B cell (primary cell): Measurements from ENCODE around the gene TMSB15C. TPM values are rescaled to one million over a fixed set of nuclear protein-coding genes. Genes with fewer than 3 reads are reported as not detected.

ENCODE experiments used
- ATAC-seq: fragments of 200-7000 bp; cut with Tn5 transposase; one replicate; pipeline ENCODE4 v1.10.0; 2021; ENCODE audit warnings: low read depth, mild to moderate bottlenecking, moderate number of reproducible peaks, moderate library complexity
- CTCF ChIA-PET: fragments of 350-600 bp; sonication (Branson Sonifier 250); formaldehyde crosslinking; loops from one replicate; lab custom pipeline; 2021; ENCODE audit warnings: antibody characterized with exemption, inconsistent platforms; lab: Charles Lee
- POLR2A ChIA-PET: fragments of 350-600 bp; sonication (Branson Sonifier 250); formaldehyde crosslinking; loops from one replicate; lab custom pipeline; 2021; ENCODE audit warnings: antibody characterized with exemption; lab: Charles Lee
- DNase-seq: peaks from one replicate; pipeline ENCODE4 v3.0.0; 2013
- H2AFZ ChIP-seq: 2 replicates; pipeline ENCODE4 v1.6.1; 2012; ENCODE audit warnings: mild to moderate bottlenecking, low read depth, low read length; ENCODE audit not compliant: insufficient read depth, poor library complexity, severe bottlenecking
- H3K27ac ChIP-seq, 2 donors: 1 replicate in 1 of 2; 2 replicates in 1 of 2; pipeline ENCODE4 v1.5.1; 2012 to 2013; ENCODE audit warnings: low read length in 2 of 2, mild to moderate bottlenecking in 2 of 2, moderate library complexity in 1 of 2
- H3K27me3 ChIP-seq, 4 experiments: fragments of 200-600 bp in 1 of 4; sonication (generic) in 1 of 4; replicated peaks in 1 of 4; 1 replicate in 2 of 4; 2 replicates in 2 of 4; pipeline versions ENCODE4 v1.6.1 to v1.7.0; 2013 to 2016; ENCODE audit warnings: low read length in 3 of 4, mild to moderate bottlenecking in 2 of 4, mixed read lengths in 1 of 4, moderate library complexity in 1 of 4; ENCODE audit not compliant: insufficient read depth in 4 of 4, control insufficient read depth in 3 of 4; ENCODE audit errors: control extremely low read depth in 1 of 4
- H3K36me3 ChIP-seq, 2 experiments: replicated peaks in 1 of 2; 1 replicate in 1 of 2; 2 replicates in 1 of 2; pipeline versions ENCODE4 v1.6.1 to v1.7.1; 2013; ENCODE audit warnings: low read length in 1 of 2; ENCODE audit not compliant: insufficient read depth in 2 of 2, control insufficient read depth in 1 of 2; ENCODE audit errors: control extremely low read depth in 1 of 2, extremely low read depth in 1 of 2
- H3K4me1 ChIP-seq, 2 donors: fragments of 200-600 bp in 1 of 2; sonication (generic) in 1 of 2; 1 replicate in 1 of 2; 2 replicates in 1 of 2; pipeline versions ENCODE4 v1.5.1 to v1.6.1; 2013 to 2017; ENCODE audit warnings: low read length in 2 of 2; ENCODE audit not compliant: control insufficient read depth in 2 of 2, insufficient read depth in 2 of 2
- H3K4me2 ChIP-seq: replicated peaks from 2 replicates; pipeline ENCODE3; 2012; ENCODE audit warnings: mild to moderate bottlenecking, low read depth, low read length; ENCODE audit not compliant: poor library complexity, severe bottlenecking
- H3K4me3 ChIP-seq, 5 experiments: fragments of 200-600 bp in 1 of 5; sonication (generic) in 1 of 5; 1 replicate in 3 of 5; 2 replicates in 2 of 5; pipeline versions ENCODE4 v1.5.1 to v1.7.0; 2011 to 2016; ENCODE audit warnings: low read length in 4 of 5, mild to moderate bottlenecking in 4 of 5, low read depth in 2 of 5, control low read depth in 1 of 5, moderate library complexity in 1 of 5; ENCODE audit not compliant: insufficient read depth in 1 of 5; ENCODE audit errors: control extremely low read depth in 1 of 5, extremely low read depth in 1 of 5
- H3K79me2 ChIP-seq: fragments of 200-600 bp; sonication (generic); one replicate; pipeline ENCODE4 v1.6.0; 2016; ENCODE audit warnings: low read length; ENCODE audit not compliant: control insufficient read depth, insufficient read depth
- H3K9ac ChIP-seq: fragments of 200-600 bp; sonication (generic); 2 replicates; pipeline ENCODE4 v1.6.1; 2017; ENCODE audit warnings: mild to moderate bottlenecking, low read length, moderate library complexity
- H3K9me3 ChIP-seq, 3 donors: one replicate each; pipeline versions ENCODE4 v1.6.1 to v1.7.1; 2013; ENCODE audit warnings: low read length in 2 of 3; ENCODE audit not compliant: control insufficient read depth in 2 of 3, insufficient read depth in 1 of 3; ENCODE audit errors: control extremely low read depth in 1 of 3
- H4K20me1 ChIP-seq: 2 replicates; pipeline ENCODE4 v1.6.0; 2012; ENCODE audit warnings: mild to moderate bottlenecking, low read length; ENCODE audit not compliant: insufficient read depth, control insufficient read depth, poor library complexity, severe bottlenecking
- H3K27ac Mint-ChIP-seq: one replicate; pipeline ENCODE4 v1.8.0; 2021; ENCODE audit warnings: mixed read lengths
- H3K27me3 Mint-ChIP-seq: one replicate; pipeline ENCODE4 v1.8.0; 2021; ENCODE audit warnings: mixed read lengths
- H3K4me1 Mint-ChIP-seq: one replicate; pipeline ENCODE4 v1.8.0; 2021; ENCODE audit warnings: mixed read lengths
- H3K4me3 Mint-ChIP-seq: one replicate; pipeline ENCODE4 v1.8.0; 2021; ENCODE audit warnings: mixed read lengths
- H3K9me3 Mint-ChIP-seq: one replicate; pipeline ENCODE4 v1.8.0; 2022; ENCODE audit warnings: mixed read lengths; ENCODE audit not compliant: insufficient read depth
- CTCF ChIP-seq: fragments of 200-600 bp; IDR thresholded peaks from one replicate; pipeline ENCODE4 v1.8.0; 2022; ENCODE audit warnings: antibody characterized with exemption, mild to moderate bottlenecking
- EZH2 ChIP-seq: IDR thresholded peaks from 2 replicates; pipeline ENCODE4 v1.6.1; 2012; ENCODE audit warnings: borderline replicate concordance, low read depth, mild to moderate bottlenecking, moderate library complexity, low read length; ENCODE audit not compliant: insufficient read depth, poor library complexity, severe bottlenecking
- WGBS: methylation state at CpG from one replicate; pipeline ENCODE4 v1.1.5; 2013; ENCODE audit warnings: missing lambda C conversion rate; ENCODE audit not compliant: insufficient coverage; 5-methylcytosine and 5-hydroxymethylcytosine counted together
- intact Hi-C: fragments of 100-400 bp; cut with micrococcal nuclease; formaldehyde crosslinking; loops from one replicate; pipeline ENCODE4 v1.10.0; 2022
- polyA plus RNA-seq: library from polyadenylated mRNA; depleted of rRNA; stranded (reverse); fragments of >200 nt; gene quantifications from 2 replicates; pipeline ENCODE4 v1.2.3, GENCODE V29; 2012
- total RNA-seq, 2 donors: library from RNA; stranded (reverse); fragments of 120-200 nt in 1 of 2; gene quantifications; 1 replicate in 1 of 2; 2 replicates in 1 of 2; pipeline versions ENCODE4 v1.2.3 to v1.2.4, GENCODE V29; 2013 to 2022

TMSB15C gene
- total and polyA plus RNA-seq, 2 donors (not counting 1 experiment from before 2014, with no cell fraction given): 1.1 to 4.5 TPM

DNA sequence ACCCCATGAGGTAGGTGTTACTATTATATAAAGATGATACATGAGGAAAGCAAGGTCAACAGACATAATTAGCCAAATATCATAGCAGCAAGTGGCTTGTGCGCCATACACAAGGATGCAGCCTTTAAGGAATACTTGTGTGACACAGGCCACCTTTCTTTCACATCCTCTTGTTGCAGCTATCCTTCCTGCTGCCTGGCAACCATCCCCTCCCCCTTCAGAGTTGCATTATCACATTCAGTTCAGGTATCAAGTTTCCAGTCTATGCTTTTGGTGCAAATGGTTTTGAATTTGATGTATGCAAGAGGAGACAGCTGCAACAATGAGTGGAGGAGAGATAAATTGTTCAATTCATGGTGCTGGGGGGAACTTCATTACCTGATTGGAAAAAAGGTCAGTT lies 42.7 kb upstream of the TMSB15C start:
- DNase-seq: peak; percentile 17
- Mint-ChIP-seq H3K9me3 (no peaks in the 10 kb centered on the region), H3K27ac (peak overlapping the region; percentile 65), H3K4me3 (no peak overlapping the region), H3K4me1 (peaks cover 43% of the 10 kb centered on the region), H3K27me3 (no peaks in the 10 kb centered on the region)
- H3K4me2 ChIP-seq: no peak overlapping the region
- no peaks in the 10 kb centered on the region for H3K9me3 ChIP-seq
- H3K79me2 ChIP-seq: no peaks in the 10 kb centered on the region
- POLR2A ChIA-PET: no interaction called here
- no peaks in the 10 kb centered on the region for H3K27me3 ChIP-seq
- H3K4me1 ChIP-seq: peaks cover 25 to 36% of the 10 kb centered on the region in 2 donors
- H3K27ac ChIP-seq: no peak overlapping the region
- no peak for TF ChIP-seq EZH2
- no peak for TF ChIP-seq CTCF
- no peak overlapping the region for H3K4me3 ChIP-seq
- intact Hi-C loops: no loop called here
- no peaks in the 10 kb centered on the region for H3K36me3 ChIP-seq
- H4K20me1 ChIP-seq: no peaks in the 10 kb centered on the region
- no peak for ATAC-seq
- WGBS: no CpG with 5 or more reads among the region's 1 CpG
- H2AFZ ChIP-seq: no peak overlapping the region
- no peak overlapping the region for H3K9ac ChIP-seq
- CTCF ChIA-PET: interaction anchor here (1.6 kb wide), 1 partner anchor 20 kb away, joined by 4 read pairs; no protein-coding TSS in a partner anchor

DNA sequence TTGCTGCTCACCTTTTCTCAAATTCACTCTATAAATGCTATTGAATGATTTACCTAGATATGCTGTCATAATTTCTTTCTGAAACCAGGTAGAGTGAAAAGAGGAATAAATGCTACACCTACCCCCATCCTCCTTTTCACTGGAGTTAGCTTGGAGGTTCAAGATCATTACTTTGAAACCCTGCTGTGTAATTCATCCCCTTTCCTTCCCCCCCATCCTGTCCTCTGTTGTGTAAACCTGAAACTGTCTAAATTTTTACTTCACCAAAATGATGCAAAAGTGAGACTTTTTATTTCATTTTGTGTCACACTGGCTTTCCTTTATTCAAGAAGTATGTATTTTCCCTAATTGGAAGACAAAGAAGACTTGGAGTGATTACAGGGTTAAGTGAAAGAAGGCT lies 41.7 kb upstream of the TMSB15C start:
- intact Hi-C loops: no loop called here
- no peak for DNase-seq
- no peak overlapping the region for H3K27ac Mint-ChIP-seq
- no peaks in the 10 kb centered on the region for H3K36me3 ChIP-seq
- H3K4me2 ChIP-seq: no peak overlapping the region
- H3K9me3 Mint-ChIP-seq: no peaks in the 10 kb centered on the region
- no peak overlapping the region for H3K27ac ChIP-seq
- no peaks in the 10 kb centered on the region for H3K79me2 ChIP-seq
- no peaks in the 10 kb centered on the region for H3K27me3 Mint-ChIP-seq
- H3K27me3 ChIP-seq: no peaks in the 10 kb centered on the region
- H3K4me1 ChIP-seq: peaks cover 25 to 31% of the 10 kb centered on the region in 2 donors
- no peaks in the 10 kb centered on the region for H3K9me3 ChIP-seq
- H3K4me3 ChIP-seq: no peak overlapping the region
- TF ChIP-seq CTCF (no peak), EZH2 (no peak)
- ChIA-PET CTCF (no interaction called here), POLR2A (no interaction called here)
- H3K4me1 Mint-ChIP-seq: peaks cover 41% of the 10 kb centered on the region
- ATAC-seq: no peak
- H3K4me3 Mint-ChIP-seq: no peak overlapping the region
- H2AFZ ChIP-seq: no peak overlapping the region
- no peaks in the 10 kb centered on the region for H4K20me1 ChIP-seq
- no peak overlapping the region for H3K9ac ChIP-seq
